ENCODE data around the gene AMN.

DNA sequence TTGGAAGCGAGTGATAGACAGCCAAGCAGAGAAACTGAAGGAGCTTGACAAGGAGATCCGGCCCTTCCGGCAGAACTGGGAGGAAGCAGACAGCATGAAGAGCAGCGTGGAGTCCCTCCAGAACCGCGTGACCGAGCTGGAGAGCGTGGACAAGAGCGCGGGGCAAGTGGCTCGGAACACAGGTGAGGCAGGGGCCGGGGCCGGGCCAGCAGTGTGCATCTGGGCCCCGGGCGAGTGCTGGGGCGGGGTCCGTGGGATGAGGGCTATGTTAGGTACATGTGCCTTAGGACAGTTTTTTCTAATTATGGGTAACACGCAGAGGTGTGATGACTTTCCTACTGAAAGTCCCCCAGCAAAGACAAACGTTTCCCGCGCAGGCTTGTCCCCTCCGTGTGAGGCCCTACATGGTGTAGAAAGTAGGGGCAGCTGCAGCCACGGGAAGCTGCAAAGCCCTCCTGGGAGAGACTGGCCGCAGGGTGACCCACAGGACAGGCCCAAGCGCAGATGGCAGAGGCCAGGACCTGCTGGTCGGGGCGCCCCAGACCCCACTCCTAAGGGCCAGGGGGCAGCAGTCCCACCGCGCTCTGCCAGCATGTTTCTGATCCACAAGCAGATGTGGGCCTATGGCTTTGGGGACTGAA lies 19.1 kb upstream of the AMN start:
- TF ChIP-seq, protein P1, sequence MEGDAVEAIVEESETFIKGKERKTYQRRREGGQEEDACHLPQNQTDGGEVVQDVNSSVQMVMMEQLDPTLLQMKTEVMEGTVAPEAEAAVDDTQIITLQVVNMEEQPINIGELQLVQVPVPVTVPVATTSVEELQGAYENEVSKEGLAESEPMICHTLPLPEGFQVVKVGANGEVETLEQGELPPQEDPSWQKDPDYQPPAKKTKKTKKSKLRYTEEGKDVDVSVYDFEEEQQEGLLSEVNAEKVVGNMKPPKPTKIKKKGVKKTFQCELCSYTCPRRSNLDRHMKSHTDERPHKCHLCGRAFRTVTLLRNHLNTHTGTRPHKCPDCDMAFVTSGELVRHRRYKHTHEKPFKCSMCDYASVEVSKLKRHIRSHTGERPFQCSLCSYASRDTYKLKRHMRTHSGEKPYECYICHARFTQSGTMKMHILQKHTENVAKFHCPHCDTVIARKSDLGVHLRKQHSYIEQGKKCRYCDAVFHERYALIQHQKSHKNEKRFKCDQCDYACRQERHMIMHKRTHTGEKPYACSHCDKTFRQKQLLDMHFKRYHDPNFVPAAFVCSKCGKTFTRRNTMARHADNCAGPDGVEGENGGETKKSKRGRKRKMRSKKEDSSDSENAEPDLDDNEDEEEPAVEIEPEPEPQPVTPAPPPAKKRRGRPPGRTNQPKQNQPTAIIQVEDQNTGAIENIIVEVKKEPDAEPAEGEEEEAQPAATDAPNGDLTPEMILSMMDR (conservative IDR thresholded peaks at IDR 0.05; ENCODE audit: low read length), result no peak
- no peak for TF ChIP-seq EZH2phosphoT487 (IDR thresholded peaks at IDR 0.05; ENCODE audit: borderline replicate concordance, low read depth, low read length)
